HG03457 (cell line): Measurements from ENCODE around the gene DENND1A.
"Not testable (repeated sequence)": the region's sequence is repeated elsewhere in the genome, so short reads cannot be mapped to it uniquely, and the experiment has no call there.

Experiments used
- ATAC-seq: cut with Tn5 transposase; IDR thresholded peaks from one replicate; pipeline ENCODE4 v1.9.1; 2021; ENCODE audit warnings: moderate number of reproducible peaks; ENCODE audit not compliant: unreplicated experiment

The DENND1A gene

GRCh38 chr9:123823194-123823947, 106.6 kb downstream of the DENND1A start:
- ATAC-seq, result no peak

DNA sequence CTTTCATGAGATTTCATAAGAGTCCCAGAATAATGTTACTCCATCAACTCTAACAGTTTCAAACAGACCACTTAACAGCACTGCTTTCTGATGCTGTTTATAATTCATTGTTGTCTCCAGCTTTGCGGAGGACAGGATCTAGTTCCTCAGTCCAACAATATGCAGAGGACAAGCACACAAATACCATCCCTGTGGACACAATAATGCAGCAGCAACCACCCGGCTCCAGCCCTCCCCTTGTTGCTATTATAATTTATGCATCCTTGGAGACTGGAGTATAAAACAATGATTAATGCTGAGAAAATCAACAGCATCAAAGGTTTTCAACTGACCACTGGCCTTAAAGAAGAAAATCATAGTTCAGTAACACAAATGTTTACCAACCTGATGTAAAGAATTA, 108.3 kb downstream of the DENND1A start:
- no peak for ATAC-seq

DNA sequence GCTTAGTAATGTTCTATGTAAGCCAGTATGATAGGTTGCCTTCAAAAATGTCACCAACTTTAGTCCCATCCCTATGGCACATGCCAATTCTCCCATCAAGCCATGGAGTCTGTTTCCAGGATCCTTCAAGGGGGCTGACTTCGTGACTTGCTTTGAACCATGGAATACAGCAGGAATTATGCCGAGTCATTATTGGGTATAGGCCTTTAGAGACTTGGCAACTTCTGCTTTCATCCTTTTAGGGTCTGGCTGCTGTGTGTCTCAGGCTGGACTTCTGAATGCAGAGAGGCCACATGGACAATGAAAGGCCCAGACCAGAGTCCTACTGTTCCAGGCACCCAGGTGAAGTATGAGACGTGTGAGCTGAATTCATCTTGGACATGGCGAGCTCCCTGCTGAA, 109.8 kb downstream of the DENND1A start:
- no peak for ATAC-seq

DNA sequence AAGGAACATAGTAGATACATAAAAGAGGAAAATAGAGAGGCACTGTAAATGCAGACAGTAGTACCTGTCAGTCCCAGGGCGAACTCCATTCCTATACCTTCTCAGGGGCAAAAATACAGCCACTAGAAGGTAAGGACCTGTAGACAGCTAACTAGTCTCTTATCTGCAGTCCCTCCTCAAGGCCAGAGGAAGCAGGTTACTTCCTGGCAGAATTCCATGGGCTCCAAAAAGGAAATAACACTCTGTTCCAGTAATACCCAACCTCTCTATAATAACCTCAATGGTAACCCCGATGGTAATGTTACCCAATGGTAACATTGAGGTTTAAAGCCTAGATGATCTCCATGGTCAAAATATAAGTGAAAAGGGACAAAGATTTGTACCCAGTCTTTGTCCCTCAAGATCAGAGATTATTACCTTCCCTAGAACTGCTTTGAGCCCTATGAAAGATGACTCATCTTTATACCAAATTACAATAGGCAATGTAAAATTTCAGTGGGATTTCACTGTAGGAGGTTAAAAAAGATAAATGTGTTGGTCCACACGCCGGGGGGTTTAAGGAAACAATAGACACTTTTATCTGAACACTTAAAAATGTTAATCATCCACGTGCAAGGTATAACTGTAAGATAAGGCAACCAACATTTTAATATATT, 113.0 kb downstream of the DENND1A start:
- ATAC-seq, result no peak

DNA sequence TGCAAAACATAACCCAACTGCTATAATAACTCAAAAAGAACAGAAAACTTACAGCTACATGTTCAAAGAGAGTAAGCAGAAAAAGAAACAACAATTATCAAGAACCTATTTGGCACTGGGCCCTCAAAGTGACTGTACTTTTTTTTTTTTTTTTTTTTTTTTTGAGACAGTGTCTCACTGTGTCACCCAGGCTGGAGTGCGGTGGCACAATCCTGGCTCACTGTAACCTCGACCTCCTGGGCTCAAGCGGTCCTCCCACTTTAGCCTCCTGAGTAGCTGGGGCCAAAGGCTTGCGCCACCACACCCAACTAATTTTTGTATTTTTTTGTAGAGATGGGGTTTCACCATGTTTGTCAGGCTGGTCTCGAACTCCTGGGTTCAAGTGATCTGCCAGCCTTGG, 114.1 kb downstream of the DENND1A start:
- ATAC-seq, result not testable (repeated sequence)

DNA sequence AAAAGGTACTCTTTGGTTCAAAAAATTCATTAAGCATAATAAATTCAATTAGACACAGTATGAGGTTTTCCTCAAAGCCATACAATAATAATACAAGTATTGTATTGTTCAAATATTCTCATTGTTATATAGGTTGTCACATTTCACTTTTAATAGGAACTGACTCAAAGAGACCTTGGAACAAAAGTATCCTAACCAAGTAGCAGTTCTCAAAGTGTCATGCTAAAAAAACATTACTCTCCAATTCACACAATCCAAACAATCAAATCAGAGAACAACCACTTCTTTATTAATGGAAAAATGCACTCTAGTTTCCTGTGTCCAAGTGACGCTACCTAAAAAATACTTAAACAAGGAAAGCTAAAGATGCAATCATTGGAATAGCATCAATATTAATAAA, 115.4 kb downstream of the DENND1A start:
- no peak for ATAC-seq

GRCh38 chr9:123812984-123813383, 116.9 kb downstream of the DENND1A start:
- ATAC-seq, result no peak

GRCh38 chr9:123807251-123807650, 122.7 kb downstream of the DENND1A start:
- no peak for ATAC-seq

GRCh38 chr9:123806829-123807228, 123.1 kb downstream of the DENND1A start:
- ATAC-seq, result no peak

DNA sequence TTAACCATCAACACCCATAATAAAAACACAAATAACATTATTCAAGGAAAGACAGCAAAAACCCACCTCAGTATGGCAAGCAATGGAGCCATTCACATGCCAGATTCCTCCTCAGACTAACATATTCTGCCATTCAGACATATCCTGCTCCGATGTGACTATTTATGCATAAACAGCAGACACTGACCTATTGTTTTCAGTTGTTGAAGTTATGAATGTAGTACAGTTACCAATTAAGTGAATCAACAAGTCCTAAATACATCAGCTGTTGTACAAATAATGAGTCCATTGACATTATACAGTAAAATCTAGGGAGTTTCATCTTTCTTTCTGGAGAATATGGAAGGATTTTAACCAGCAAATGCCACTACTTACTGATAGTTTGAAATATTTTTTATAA, 131.7 kb downstream of the DENND1A start:
- no peak for ATAC-seq

DNA sequence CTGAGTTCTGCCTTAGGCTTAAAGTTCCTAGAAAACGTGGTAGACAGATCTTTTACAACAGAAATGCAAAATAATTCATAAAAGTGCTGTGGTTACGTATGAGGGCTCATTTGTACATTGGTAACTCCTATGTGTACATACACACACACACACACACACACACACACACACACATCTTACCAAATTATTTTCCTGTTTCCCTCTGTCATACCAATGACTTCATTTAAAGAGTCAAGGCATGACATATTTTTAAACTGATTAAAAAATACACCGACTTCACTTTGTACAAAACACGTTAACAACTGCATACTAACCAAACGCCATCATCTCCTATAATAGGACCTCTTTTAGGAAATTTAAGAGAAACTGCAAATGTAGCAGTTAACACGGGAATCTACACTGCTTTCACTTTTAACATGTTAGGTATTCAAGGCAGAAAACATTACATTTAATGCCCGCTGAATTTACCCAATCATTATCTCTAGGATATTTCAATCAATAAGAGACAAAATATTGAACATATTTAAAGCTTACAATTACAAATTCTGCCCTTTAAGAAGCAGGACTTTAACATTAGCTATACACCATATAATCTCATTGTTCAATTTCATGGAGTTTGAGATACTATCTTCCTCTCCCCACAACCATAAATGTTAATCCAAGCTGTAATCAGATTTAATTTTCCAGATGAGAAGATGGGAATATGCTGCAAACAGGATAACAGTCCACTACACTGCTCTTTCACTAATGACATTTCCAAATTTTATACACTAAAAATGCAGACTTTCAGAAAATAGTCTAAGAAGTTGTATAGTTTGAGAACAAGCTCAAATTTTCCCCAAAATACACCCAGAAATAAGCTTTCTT, 133.1 kb downstream of the DENND1A start:
- ATAC-seq, result no peak

DNA sequence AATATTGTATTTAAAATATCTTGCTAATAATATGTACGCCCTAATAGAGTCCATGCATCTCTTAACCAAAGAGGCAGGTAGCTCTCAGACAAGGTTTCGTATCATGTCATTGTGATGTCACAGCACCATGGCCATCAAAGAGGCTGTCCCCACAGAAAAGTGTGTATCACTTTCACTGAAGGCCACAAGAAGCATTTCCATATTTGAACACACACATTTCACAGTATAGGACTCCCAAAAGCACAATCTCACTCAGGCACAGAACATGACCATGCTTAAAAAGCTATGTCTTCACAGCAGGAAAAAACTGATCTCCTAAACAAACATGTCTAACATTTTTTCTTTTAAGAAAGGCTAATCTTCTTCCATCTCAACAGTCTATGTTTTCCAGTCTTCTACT, 133.8 kb downstream of the DENND1A start:
- ATAC-seq, result no peak

DNA sequence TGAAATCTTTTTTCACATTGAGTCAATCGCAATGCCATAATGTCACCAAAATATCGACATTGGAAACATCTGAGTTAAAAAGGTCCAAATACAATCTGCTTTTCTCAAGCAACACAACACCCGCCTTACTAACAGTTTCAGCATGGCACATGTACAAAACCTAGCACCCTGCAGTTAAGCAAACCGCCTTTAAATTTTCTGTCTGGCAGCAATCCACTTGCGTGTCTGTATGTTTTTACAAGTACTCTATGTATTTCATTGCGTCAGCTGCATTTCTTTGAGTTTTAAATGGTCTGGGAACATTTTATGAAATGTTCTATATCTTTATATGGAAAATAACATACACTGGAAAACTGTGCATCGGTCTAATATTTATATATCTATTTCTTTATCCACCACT, 134.6 kb downstream of the DENND1A start:
- ATAC-seq, result no peak

- ATAC-seq, result no peak
Observed at GRCh38 chr9:123792501-123792900, 137.4 kb downstream of the DENND1A start.

GRCh38 chr9:123789554-123790292, 140.2 kb downstream of the DENND1A start:
- ATAC-seq, result no peak

- ATAC-seq, result no peak
Observed at GRCh38 chr9:123787416-123787815, 142.5 kb downstream of the DENND1A start.

- no peak for ATAC-seq
Observed at GRCh38 chr9:123784518-123784917, 145.4 kb downstream of the DENND1A start.

- no peak for ATAC-seq
Observed at GRCh38 chr9:123778232-123778902, 151.6 kb downstream of the DENND1A start.

DNA sequence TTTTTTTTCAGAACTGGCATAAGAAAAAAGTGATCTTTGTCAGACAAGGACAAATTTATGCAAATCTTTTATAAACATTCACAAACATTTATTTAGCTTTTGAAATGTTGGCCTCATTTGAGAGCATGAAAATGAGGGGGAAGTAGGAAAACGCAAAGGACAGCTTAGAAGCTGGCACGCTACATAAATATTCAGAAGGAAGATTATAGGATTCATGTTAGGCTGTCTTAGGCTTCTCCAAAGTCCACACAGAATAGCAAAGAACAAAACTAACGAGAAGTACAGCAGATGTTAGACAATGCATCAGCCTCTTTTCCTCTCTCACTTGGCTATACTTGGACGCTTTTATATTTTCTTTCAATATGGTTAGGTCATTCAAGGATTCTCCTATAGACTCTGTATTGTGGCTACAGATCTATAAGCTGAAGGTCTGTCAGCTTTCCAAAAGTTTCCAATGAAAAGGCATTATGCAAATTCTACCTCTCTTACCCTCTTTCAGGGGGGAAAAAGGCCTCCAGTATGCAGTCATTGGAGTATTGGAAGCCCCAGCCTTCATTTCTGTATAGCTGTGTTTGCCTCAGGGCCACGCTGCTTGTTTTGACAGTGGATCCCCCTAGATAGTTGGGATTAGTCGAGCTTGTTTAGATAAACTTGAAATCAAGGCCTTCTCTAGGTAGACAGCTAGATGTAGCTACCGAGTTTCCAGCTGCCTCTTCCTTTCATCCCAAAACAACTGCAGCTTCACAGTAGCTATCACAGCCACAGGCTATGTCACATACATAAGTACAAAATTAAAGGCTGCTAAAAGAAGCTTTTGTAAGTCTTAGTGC, 153.0 kb downstream of the DENND1A start:
- no peak for ATAC-seq
